DLD1 (cell line): ENCODE measurements around the gene SOS2.
"Not testable (repeated sequence)": the region's sequence is repeated elsewhere in the genome, so short reads cannot be mapped to it uniquely, and the experiment has no call there.

ENCODE experiments used
- in situ Hi-C: cut with HindIII; loops from 2 replicates; pipeline ENCODE4 v1.10.0; 2017; ENCODE audit warnings: low sequenced_read_pairs

Gene SOS2

DNA sequence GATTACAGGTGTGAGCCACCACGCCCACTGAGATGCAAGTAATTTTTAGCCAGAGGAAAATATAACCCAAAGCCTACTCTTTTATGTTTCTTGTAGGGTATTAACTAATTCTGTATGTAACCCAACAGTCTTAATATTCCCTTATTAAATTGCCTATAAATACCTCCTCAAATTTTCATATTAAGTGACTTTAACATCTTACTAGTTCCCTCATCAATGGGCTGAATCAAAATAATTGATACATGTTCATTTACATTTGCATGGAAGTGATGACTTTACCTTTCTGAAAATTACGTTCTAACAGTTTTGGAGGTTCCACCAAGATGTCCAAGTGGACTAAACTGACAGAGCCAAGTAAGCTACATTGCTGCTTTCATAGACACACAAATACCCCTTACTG lies 3.1 kb downstream of the SOS2 start:
- in situ Hi-C loops, result no loop called here

DNA sequence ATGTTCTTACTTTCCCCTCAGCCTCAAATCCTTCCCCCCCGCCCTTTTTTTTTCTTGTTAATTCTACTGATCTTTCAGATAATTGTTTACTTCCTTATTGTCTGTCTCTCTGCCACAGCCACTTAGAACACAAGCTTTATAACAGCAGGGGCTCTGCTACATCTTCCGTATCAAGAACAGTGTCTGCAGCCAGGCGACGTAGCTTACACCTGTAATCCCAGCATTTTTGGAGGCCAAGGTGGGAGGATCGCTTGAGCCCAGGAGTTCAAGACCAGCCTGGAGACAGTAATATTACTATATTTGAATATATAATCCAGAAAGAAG lies 5.4 kb downstream of the SOS2 start:
- in situ Hi-C loops, result no loop called here

DNA sequence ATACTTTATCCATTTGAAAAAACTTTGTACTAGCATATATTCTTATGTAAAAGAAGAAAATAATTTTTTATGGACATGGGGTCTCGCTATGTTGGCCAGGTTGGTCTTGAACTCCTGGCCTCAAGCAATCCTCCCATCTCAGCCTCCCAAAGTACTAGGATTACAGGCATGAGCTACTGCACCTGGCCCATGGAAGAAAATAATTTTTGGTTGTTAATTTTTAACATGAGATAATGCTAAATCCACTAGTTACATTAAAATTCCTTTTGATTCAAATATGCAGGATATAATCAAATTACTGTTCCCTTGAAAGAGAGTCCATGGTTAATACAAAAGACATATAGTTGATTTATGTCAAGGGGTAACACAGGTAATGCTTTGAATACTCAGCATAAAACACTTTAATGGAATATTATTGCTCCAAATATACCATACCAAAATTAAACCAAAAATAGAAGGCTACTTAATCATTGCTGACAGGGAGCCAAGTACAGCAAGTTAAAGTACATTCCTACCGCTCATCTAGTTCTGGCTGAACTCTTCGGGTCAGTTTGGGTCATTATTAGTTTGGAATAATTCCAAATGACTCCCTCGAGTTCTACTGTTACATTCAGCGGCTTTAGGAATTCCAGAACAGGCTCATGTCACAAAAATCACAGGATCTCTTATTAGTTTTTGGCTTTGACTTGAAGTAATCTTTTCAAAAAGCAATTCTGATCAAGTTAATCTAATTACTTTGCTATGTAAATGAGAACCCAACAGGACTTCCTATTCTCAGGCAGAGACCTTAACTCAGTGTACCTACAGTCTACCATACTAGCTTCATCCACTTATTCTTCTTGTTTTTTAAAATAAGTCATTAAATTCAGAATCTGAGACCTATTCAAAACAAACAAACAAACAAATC lies 6.1 kb downstream of the SOS2 start:
- in situ Hi-C loops, result no loop called here

DNA sequence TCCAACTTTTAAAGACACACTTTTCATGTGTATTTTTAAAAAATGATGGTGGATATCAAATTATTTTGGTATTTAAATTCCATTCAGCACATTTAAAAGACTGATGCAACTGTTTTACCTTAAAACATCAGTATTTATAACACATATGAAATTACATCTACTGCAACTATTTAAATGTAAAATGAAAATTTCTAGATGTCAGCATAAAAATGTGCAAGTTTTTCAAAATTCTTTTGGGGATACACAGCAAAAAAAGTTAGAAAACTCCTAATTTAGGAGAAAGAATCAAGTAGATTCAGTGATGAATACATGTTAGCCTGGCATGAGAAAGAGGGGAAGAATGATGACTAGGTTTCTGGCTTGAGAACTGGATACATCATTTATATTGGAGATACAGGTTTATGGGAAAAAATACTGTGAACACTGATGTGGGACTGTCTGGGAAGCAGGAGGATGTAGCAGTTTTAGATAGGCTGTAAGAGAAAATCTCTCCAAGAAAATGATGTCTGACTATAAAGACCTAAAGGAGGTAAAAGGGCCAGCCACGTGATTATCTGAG lies 9.2 kb downstream of the SOS2 start:
- in situ Hi-C loops, result no loop called here

DNA sequence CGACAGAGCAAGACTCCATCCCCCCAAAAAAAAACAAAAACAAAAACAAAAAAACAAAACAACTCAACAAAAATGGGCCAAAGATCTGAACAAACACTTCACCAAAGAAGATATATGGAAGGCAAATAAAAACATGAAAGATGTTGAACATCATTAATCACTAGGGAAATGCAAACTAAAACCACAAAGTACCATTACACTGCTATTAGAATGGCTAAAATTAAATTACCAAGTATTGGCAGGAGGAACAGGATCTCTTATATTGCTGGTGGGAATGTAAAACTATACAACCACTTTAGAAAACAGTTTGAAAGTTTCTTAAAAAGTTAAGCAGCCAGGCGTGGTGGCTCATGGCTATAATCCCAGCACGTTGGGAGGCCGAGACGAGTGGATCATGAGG lies 12.9 kb downstream of the SOS2 start:
- in situ Hi-C loops, result no loop called here

DNA sequence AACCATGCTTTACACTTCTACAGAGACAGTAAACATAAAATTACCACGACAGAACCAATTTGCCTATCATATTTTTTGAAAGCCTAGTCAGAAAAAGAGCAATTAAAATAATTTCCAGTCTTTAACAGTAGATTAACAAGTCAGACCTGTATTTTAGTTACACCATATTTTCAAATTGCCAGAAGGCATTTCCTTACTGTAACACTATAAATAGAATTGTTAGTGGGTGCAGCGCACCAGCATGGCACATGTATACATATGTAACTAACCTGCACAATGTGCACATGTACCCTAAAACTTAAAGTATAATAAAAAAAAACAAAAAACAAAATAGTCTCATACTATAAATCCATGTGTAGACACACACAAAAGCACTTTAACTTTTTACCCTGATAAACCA lies 16.0 kb downstream of the SOS2 start:
- in situ Hi-C loops, result no loop called here

DNA sequence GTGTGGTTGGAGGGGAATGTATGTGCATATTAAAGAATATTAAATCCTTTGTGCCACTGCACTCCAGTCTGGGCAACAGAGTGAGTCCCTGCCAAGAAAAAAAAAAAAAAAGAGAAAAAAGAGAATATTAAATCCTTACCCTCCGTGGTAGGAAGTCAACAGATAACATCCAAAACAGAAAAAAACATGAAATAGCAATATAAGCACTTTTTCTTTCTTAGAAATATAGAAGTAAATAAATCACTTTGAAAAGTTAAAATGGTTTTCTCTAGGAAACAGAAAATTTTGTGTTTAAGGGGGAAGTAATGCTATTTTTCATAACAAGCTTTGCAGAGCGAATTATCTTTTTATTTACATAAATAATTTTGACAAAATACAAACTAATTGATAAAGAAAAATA lies 17.6 kb downstream of the SOS2 start:
- in situ Hi-C loops, result no loop called here

DNA sequence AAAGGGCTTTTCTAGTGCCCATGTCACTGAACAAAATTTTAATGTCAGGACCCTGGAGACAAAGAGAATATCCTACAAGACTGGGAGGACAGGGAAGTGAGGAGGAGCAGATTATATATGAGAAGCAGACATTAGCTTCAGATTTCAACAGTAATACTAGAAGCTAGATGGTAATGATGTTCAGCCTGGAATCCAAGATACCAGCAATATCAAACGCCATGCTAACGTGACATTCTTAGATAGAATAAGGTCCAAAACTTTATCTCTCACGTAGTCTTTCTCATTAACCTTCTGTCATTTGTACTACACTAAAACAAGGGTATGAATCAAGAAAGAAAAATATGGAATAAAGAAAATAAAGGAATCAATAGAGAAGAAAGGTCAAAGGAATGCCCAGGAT lies 18.7 kb downstream of the SOS2 start:
- in situ Hi-C loops, result no loop called here

DNA sequence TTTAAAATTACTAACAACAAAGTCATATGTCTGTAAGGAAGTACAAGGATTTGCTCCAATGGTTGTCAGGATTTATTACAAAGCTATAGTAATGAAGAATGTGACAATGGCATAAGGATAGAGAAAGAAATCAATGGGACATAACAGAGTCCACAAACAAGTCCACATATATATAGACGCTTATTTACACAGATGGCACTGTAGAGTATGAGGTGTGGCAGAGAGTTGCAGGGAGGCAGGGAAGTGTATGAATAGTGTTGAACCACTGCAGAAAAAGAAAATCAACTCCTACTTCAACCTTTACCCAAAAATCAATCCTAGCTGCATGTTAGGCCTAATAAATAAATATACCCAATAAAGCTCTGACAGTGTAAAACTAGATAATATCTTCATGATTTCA lies 21.3 kb downstream of the SOS2 start:
- in situ Hi-C loops, result no loop called here

DNA sequence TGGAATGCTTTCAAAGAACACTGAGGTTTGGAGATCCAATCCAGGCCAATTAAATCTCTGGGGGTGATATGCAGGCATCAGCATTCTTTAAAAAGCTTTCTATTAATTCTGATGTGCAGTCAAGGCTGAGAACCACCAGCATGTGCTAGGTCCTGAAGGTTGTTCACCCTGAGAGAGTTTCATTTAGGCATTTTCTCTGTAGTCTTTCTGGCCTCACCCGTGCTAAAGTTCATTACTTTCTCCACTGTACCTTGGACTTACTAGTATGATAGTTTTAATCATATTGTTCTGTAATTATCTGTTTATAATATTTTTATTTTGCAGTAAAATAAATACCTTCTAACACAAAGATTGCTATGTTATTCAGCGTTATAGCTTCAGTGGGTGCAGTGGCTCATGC lies 32.9 kb downstream of the SOS2 start:
- in situ Hi-C loops, result no loop called here

DNA sequence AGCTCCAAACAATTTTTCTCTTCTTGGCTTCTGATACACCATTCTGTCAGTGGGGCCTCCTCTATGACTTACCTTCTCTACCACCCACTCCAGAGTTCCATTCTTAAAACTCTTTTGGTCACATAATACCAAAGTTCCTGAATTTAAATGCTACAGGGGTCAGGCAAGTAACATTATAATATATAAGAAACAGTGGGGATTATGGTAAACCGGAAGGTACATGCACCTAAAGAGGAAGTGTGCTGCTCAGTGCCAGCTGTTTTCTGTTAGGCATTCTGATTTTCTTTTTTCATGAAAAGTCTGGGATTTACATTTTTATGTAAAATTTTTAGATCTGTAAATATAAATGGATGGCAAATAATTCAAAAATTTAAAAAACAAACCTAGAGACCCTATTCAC lies 39.9 kb downstream of the SOS2 start:
- in situ Hi-C loops, result no loop called here

DNA sequence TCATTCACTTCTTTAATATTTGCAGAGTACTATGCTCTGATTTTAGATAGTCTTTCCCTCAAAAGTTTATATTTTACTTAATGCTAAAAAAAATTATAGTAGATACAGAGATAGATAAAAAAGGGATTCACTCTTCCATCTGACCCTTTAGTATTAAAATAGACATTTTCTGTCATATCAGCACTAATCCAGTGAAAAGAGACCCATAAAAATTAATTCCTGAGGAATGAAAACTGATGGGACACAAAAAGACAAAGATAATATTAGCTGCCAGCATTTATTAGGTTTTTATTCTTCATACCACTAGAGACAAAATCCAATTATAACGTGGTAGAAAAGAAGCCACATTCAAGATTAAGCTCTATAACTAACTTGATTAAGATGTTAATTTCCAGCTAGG lies 45.3 kb downstream of the SOS2 start:
- in situ Hi-C loops, result no loop called here

DNA sequence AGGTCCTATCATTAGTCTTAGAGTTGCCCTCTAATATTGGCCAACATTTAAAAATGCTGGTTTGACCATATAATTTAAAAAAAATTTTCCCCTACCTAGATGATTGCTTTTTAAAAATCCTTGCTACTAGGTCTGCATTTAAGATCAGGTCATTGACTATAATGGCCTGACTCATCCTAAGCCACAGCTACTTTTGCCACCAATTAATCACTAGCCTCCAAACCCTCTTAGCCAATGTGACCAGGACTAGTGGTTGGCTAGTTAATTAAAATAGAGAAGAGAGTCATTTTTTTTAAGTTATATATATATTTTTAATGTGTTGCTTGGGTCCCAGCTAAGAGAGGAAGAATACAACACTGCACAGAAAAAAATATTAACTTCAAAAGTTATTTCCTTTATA lies 57.5 kb downstream of the SOS2 start:
- in situ Hi-C loops, result no loop called here

DNA sequence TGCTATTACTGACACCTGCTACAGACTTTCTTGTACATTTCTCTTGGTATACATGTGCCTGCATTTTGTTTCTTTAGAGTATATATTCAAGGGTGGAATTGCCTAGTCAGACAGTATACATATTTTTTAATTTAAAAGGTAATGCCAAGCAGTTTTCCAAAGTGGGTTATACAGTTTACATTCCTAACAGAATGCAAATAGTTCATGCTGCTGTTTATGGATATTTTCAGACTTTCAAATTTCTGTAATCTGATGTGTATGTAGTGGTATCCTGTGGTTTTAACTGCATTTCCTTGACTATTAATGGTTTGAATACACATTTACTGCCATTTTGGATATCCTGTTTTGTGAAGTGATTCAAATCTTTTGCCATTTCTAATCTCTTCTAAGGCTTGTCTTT lies 59.5 kb downstream of the SOS2 start:
- in situ Hi-C loops, result no loop called here

DNA sequence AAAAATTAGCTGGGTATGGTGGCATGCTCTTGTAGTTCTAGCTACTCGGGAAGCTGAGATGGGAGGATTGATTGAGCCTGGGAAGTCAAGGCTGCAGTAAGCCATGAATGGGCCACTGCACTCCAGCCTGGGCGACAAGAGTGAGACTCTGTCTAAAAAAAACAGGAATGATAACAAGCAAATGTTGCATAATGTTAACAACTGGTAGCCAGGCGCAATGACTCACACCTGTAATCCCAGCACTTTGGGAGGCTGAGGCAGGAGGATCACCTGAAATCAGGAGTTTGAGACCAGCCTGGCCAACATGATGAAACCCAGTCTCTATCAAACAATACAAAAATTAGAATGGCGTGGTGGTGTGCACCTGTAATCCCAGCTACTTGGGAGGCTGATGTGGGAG lies 64.0 kb downstream of the SOS2 start:
- in situ Hi-C loops, result not testable (repeated sequence)

DNA sequence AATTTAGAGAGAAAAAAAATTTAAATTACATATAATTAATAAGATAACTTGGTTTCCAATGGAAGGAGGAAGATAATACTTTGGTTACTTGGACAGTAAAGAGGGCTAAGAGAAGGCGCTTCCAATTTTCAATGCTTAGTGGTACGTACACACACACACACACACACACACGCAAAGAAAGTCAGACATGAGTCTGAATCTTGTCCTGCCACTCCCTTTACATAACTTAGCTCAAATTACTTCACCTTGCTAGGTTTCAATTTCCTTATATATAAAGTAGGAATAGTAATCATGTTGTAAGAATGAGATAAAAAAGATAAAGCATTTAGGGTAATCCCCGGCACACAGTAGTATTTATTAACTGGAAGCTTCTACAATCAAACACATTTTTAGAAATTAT lies 75.3 kb downstream of the SOS2 start:
- in situ Hi-C loops, result no loop called here

DNA sequence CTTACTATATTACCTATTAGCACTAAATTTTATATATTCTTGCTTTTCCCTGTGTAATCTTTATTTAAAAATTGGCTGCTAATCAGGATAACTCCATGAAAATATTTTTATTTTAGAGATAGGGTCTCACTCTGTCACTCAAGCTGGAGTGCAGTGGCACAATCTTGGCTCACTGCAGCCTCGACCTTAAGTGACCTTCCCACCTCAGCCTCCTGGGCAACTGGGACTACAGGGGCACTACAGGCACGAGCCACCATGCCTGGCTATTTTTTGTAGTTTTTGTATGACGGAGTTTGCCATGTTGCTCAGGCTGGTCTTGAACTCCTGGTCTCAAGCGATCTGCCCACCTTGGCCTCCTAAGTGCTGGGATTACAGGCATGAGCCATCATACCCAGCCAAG lies 82.6 kb downstream of the SOS2 start:
- in situ Hi-C loops, result no loop called here

DNA sequence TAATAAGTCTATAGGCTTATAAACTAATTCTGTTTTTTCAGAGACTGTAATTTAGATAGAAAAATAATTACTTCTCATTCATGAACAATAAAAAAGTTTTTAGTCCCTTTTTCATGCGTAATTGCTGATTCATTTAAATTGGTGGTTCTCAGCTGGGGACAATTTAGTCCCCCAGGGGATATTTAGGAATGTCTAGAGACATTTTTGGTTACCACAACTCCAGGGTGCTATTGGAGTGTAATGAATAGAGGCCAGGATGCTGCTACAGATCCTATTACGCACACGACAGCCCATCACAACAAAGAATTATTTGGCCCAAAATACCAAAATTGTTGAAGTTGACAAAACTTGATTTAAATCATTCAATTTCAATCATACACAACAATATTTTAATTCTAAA lies 92.2 kb downstream of the SOS2 start:
- in situ Hi-C loops, result no loop called here

DNA sequence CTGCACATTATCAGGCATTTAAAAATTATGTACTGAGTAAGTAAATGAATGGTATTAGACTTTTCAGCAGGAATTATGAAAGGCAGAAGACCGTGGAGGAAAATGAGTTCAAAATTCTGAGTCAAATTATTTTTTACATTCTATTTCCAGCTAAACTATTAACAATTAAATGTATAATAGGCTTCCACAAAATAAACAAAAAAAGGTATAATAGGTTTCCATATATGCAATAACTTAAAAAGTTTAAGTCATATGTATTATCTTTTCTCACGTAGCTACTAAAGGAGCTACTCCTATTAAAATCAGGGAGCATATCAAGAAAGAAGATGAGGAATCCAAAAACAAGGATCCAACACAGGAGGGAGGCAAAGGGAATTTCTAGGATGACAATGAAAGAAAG lies 103.6 kb downstream of the SOS2 start:
- in situ Hi-C loops, result no loop called here

DNA sequence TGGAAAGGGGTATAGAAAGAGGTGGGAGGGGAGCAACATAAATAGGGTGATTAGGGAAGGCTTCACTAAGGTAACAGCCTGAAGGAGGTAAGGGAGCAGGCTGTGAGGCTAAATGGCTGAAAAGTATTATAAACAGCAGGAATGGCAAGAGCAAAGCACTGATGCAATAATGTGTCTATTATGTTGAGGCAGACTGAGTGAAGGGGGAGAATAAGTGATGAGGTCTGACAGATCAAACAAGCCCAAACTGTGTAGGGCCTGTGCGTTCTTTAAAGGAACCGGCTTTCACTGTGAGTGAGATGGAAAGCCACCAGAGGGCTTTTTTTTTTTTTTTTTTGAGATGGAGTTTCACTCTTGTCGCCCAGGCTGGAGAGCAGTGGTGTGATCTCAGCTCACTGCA lies 108.3 kb downstream of the SOS2 start:
- in situ Hi-C loops, result no loop called here

DNA sequence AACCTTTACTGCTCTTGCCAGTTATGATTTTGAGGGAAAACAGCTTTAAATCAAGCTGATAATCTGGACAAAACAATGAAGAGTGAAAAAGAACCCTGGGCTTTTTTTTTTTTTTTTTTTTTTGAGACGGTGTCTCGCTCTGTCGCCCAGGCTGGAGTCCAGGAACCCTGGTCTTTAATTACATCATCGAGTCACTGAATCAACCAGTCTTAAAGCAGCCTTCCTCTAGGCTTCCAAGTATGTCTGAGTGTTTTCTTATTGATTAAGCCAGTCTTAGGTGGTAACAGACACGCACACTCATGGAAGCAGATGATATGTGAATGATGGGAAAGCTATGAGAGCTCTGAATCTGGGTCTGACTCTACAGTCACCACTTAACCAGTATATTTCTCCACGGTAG lies 109.1 kb downstream of the SOS2 start:
- in situ Hi-C loops, result no loop called here

DNA sequence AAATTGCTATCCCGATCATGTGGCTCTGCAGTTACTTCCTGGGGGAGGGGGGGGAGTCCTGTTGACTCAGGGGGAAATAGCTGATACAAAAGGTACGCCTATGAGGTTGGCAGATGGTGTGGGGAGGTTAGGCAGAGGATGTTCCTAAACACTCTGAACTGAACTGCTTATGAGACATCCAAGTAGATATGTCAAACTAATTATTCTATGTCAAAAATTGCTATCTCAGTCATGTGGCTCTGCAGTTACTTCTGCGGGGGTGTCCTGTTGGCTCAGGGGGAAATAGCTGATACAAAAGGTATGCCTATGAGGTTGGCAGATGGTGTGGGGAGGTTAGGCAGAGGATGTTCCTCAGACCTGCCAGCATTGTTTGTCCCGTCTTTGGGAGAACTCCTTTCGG lies 109.9 kb downstream of the SOS2 start:
- in situ Hi-C loops, result no loop called here

DNA sequence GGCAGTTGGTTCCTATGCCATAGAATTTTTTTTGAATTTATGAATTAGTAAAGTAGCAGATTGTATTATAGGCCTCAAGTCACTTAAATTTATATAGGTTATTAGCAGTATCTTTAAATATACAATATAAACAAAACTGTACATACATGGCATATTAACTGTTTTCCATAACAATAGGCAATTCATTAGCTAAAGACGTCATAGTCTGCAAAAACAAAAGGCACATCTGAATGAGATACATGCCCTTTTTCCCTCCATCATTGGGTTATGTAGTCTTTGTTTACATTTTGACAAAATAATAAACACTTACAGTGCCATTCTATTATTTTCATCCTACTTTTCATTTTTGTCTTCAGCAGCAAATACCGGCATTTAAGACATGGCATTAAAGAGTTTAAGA lies 113.9 kb downstream of the SOS2 start:
- in situ Hi-C loops, result no loop called here
